Suppressor macrophage treated with lipopolysaccharide for 1 hour (primary cell): ENCODE data around the gene KIF5B.
A peak's percentile ranks its signal among the peaks of the same experiment; 100 is the strongest.
"Not testable (repeated sequence)": the region's sequence is repeated elsewhere in the genome, so short reads cannot be mapped to it uniquely, and the experiment has no call there.

Source experiments
- DNase-seq, 3 donors: peaks; one replicate each; pipeline ENCODE4 v3.0.0-alpha.2; 2020 to 2022

KIF5B gene

GRCh38 chr10:32057036-32057372 is 779 bp upstream of the KIF5B start:
- peak in 2 of 3 donors; percentile 37 to 49 for DNase-seq

GRCh38 chr10:32055478-32056135 is 618 bp downstream of the KIF5B start:
- peak; percentile 78 to 91 (median 81) for DNase-seq

- DNase-seq: peak; percentile 42 to 54 (median 50)
Measured at GRCh38 chr10:32054094-32054493, 2.1 kb downstream of the KIF5B start.

GRCh38 chr10:32053392-32053791 is 2.8 kb downstream of the KIF5B start:
- DNase-seq: not testable (repeated sequence)

GRCh38 chr10:32051926-32052325 is 4.3 kb downstream of the KIF5B start:
- DNase-seq: no peak

- DNase-seq: no peak
Measured at GRCh38 chr10:32050177-32050576, 6.0 kb downstream of the KIF5B start.

GRCh38 chr10:32049113-32049512 is 7.1 kb downstream of the KIF5B start:
- peak in 1 of 3 donors; percentile 44 for DNase-seq

- DNase-seq: no peak
Measured at GRCh38 chr10:32048282-32048681, 7.9 kb downstream of the KIF5B start.

- DNase-seq: no peak
Measured at GRCh38 chr10:32047881-32048280, 8.3 kb downstream of the KIF5B start.

GRCh38 chr10:32046151-32046550 is 10.1 kb downstream of the KIF5B start:
- peak; percentile 41 to 68 (median 64) for DNase-seq

- not testable (repeated sequence) for DNase-seq
Measured at GRCh38 chr10:32042730-32043129, 13.5 kb downstream of the KIF5B start.

GRCh38 chr10:32041290-32042028 is 14.8 kb downstream of the KIF5B start:
- no peak for DNase-seq

GRCh38 chr10:32039734-32040133 is 16.5 kb downstream of the KIF5B start:
- no peak for DNase-seq

GRCh38 chr10:32038777-32039176 is 17.4 kb downstream of the KIF5B start:
- no peak for DNase-seq

GRCh38 chr10:32036922-32037321 is 19.3 kb downstream of the KIF5B start:
- no peak for DNase-seq

- DNase-seq: no peak
Measured at GRCh38 chr10:32035038-32035437, 21.2 kb downstream of the KIF5B start.

GRCh38 chr10:32033171-32033570 is 23.1 kb downstream of the KIF5B start:
- no peak for DNase-seq

- DNase-seq: no peak
Measured at GRCh38 chr10:32031920-32032319, 24.3 kb downstream of the KIF5B start.

GRCh38 chr10:32031424-32031823 is 24.8 kb downstream of the KIF5B start:
- DNase-seq: no peak

GRCh38 chr10:32028710-32029109 is 27.5 kb downstream of the KIF5B start:
- no peak for DNase-seq

- peak in 1 of 3 donors; percentile 19 for DNase-seq
Measured at GRCh38 chr10:32023264-32023663, 33.0 kb downstream of the KIF5B start.

GRCh38 chr10:32017044-32017443 is 39.2 kb downstream of the KIF5B start:
- DNase-seq: no peak

- no peak for DNase-seq
Measured at GRCh38 chr10:32015386-32015785, 40.8 kb downstream of the KIF5B start.

GRCh38 chr10:32007026-32007425 is 49.2 kb downstream of the KIF5B start:
- DNase-seq: no peak

GRCh38 chr10:32005050-32005449 is 51.2 kb downstream of the KIF5B start:
- DNase-seq: peak; percentile 42 to 58 (median 51)
